Duodenal mucosa (tissue), 2 donors: ENCODE results near the gene SULT1C4.
"Not testable (repeated sequence)": the region's sequence is repeated elsewhere in the genome, so short reads cannot be mapped to it uniquely, and the experiment has no call there.

Experiments used
- H3K27ac ChIP-seq: one replicate; pipeline ENCODE4 v1.7.0; 2013; ENCODE audit warnings: low read depth, low read length
- H3K27me3 ChIP-seq, 2 donors: one replicate each; pipeline ENCODE4 v1.7.0; 2013; ENCODE audit warnings: low read length in 2 of 2, control low read depth in 1 of 2; ENCODE audit not compliant: insufficient read depth in 2 of 2, control insufficient read depth in 1 of 2
- H3K36me3 ChIP-seq, 2 donors: one replicate each; pipeline ENCODE4 v1.7.0; 2013; ENCODE audit warnings: low read length in 2 of 2, control low read depth in 1 of 2; ENCODE audit not compliant: insufficient read depth in 2 of 2, control insufficient read depth in 1 of 2
- H3K4me1 ChIP-seq, 2 donors: one replicate each; pipeline ENCODE4 v1.7.0; 2013; ENCODE audit warnings: low read length in 2 of 2, control low read depth in 1 of 2; ENCODE audit not compliant: insufficient read depth in 2 of 2, control insufficient read depth in 1 of 2
- H3K4me3 ChIP-seq, 2 donors: one replicate each; pipeline ENCODE4 v1.7.0; 2013; ENCODE audit warnings: low read length in 2 of 2, low read depth in 1 of 2
- H3K9ac ChIP-seq, 2 donors: one replicate each; pipeline ENCODE4 v1.7.0; 2013; ENCODE audit warnings: low read length in 2 of 2, low read depth in 1 of 2
- H3K9me3 ChIP-seq, 2 donors: one replicate each; pipeline ENCODE4 v1.7.0; 2013; ENCODE audit warnings: low read length in 2 of 2, control low read depth in 1 of 2; ENCODE audit not compliant: control insufficient read depth in 1 of 2

Gene SULT1C4

DNA sequence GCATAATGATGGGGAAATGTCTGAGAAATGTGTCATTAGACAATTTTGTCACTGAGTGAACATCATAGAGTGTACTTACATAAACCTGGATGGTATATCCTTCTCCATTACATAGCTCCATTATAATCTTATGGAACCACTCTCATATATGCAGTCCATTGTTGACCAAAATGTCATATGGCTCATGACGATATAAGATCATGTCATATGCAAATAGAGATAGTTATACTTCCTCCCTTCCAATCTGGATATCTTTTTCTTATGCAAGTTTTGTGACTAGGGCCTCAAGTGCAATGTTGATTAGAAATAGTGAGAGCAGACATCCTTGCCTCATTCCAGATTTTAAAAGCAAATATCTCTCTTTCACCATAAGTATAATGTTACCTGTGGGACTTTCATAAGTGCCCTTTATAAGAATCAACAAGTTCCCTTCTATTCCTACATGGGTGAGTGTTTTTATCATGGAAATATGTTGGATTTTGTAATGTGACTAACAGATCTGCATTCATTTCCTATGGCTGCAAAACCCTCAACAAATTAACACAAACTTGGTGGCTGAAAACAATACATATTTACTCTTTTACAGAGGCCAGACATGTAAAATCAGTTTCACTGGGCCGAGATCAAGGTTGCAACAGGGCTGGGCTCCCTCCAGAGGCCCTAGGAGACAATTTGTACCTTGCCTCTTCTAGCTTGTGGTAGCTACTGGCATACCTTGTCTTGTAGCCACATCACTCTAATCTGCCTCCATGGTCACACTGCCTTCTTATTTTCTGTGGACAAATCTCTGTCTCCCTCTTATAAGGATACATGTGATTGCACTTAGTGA lies 21.6 kb upstream of the SULT1C4 start:
- H3K27me3 ChIP-seq = no peaks in the 10 kb centered on the region
- H3K27ac ChIP-seq = no peak overlapping the region

DNA sequence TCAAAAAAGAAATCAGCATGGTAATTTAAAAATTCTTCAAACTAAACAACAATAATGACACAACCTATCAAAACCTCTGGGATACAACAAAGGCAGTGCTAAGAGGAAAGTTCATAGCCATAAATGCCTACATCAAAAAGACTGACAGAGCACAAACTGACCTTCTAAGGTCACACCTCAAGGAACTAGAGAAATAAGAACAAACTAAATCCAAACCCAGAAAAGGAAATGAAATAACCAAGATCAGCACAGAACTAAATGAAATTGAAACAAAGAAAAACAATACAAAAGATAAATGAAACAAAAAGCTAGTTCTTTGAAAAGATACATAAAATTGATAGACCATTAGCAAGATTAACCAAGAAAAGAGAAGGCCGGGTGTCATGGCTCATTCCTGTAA lies 18.4 kb upstream of the SULT1C4 start:
- H3K36me3 ChIP-seq, H3K9me3 ChIP-seq, H3K9ac ChIP-seq, H3K27me3 ChIP-seq, H3K4me3 ChIP-seq, H3K27ac ChIP-seq, H3K4me1 ChIP-seq: not testable (repeated sequence)

More for the DNA sequence above, 21.6 kb upstream of the SULT1C4 start:
- Histone ChIP-seq H3K36me3 (no peaks in the 10 kb centered on the region), H3K9me3 (no peaks in the 10 kb centered on the region), H3K4me3 (no peak overlapping the region), H3K4me1 (no peaks in the 10 kb centered on the region), H3K9ac (no peak overlapping the region)

DNA sequence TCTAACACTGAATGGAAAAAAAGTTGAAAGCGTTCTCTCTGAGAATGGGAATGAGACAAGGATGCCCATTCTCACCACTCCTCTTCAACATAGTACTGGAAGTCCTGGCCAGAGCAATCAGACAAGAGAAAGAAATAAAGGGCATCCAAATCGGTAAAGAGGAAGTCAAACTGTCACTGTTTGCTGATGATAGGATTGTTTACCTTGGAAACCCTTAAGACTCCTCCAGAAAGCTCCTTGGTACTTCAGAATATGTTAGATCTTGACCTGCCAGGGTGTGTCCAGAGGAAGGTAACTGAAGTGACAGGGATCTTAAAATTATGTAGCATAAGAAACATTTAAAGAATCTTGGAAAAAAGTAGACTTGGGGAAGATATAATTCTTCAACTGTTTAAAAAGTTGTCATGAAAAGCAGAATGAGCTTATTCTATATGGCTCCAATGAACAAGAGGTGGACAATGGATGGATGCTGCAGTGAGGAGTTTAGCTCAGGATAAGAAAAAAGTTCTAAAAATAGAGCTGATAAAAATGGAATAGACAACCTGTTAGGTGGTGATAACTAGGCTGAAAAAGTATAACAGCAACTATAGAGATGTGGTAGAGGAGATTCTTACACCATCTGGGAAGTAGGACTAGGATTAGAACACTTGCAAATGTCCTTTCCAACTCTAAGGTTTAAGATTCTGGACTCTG lies 16.8 kb upstream of the SULT1C4 start:
- H3K27ac ChIP-seq = no peak overlapping the region
- H3K27me3 ChIP-seq = no peaks in the 10 kb centered on the region
- no peak overlapping the region for H3K9ac ChIP-seq
- peaks cover 0 to 7% of the 10 kb centered on the region in 2 donors for H3K9me3 ChIP-seq
- no peaks in the 10 kb centered on the region for H3K36me3 ChIP-seq
- H3K4me3 ChIP-seq = no peak overlapping the region
- H3K4me1 ChIP-seq = no peaks in the 10 kb centered on the region

DNA sequence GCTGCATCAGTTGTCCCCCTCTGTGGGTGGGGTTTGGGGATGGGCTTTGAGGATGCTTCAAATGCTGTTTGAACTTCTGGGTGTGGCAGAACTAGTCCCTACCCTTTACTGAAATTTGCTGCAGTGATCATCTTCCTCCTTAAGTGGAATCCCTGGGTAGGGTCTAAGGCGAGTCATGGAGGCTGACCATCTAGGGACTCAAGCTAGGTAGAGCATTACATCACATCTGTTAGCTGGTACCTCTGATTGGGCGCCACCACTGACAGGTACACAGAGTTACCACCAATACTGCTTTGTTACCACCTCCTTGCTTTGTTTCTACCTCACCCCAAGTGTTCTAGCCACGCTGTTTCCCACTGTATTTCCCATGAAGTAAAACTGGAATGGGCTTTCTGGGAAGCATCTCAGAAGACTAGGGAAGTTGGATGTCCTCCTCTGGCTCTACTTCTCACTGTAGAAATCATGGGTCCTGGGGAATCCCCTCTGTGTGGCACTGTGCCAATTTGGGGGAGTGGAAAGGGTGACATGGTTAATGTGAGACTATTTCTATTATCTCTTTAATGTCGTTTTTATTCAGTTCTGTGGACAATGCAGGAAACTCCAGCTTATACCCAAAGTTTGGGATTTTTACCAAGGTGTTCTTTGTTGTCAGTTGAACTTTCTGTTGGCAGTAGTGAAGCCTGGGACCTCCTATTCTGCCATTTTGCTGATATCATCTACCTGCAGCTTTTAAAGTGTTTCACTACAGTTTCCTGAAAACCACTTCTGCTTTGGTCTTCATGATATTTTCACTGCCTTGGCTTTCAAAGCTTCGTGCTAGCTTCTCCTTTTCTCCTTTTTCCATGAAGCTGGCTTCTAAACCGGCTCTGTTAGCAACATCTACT lies 14.5 kb upstream of the SULT1C4 start:
- no peak overlapping the region for H3K9ac ChIP-seq
- H3K27ac ChIP-seq = no peak overlapping the region
- no peak overlapping the region for H3K4me3 ChIP-seq
- H3K27me3 ChIP-seq = no peaks in the 10 kb centered on the region
- H3K9me3 ChIP-seq = peaks cover 0 to 7% of the 10 kb centered on the region in 2 donors
- H3K4me1 ChIP-seq = no peaks in the 10 kb centered on the region
- no peaks in the 10 kb centered on the region for H3K36me3 ChIP-seq

DNA sequence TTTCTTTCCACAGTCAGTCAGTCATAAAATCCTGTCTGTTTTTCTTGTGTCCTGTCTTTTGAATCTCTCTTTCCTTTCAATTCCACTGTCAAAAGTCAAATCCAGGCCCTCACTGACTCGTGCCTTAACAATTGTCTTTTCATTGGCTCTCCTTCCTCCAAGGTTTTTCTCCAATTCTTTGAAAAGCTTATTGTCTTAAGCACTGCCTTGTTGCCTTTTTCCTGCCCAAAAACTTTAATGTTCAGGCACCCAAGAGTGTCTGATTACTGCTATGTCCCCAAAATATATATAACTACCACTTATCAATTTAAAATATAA lies 13.9 kb upstream of the SULT1C4 start:
- Histone ChIP-seq H3K36me3 (no peaks in the 10 kb centered on the region), H3K9me3 (peaks cover 0 to 7% of the 10 kb centered on the region in 2 donors), H3K27ac (no peak overlapping the region), H3K4me3 (no peak overlapping the region), H3K27me3 (no peaks in the 10 kb centered on the region), H3K4me1 (no peaks in the 10 kb centered on the region), H3K9ac (no peak overlapping the region)

DNA sequence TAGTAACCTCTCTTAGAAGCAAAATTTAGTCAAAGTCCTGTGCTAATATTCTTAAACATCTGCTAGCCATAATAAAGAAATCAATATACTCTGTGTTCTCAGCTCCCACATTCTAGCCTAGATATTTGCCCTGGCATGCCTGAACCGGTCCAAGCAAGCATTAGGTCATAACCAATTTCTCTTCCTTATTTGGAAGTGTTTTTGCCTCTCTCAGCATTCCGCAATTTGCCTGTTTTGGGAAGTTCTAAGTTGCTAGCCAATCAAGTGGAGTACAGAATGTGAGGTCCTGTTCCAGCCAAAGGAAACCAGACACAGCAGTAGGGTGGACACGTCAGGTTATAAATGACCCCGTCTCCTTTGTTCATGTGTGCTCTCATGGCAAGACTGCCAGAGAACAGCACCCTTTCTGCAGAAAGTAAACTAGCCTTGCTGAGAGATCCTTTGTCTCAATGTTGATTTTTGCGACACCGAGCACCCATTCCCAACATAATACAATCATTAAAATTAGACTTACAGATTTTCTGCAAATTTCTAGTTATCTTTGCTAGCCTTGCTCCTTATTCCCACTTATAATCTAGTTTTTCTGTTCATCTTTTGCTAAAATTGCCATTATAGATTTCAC lies 13.0 kb upstream of the SULT1C4 start:
- Histone ChIP-seq H3K9ac (no peak overlapping the region), H3K36me3 (no peaks in the 10 kb centered on the region), H3K27ac (no peak overlapping the region), H3K4me1 (no peaks in the 10 kb centered on the region), H3K27me3 (no peaks in the 10 kb centered on the region), H3K9me3 (peaks cover 0 to 7% of the 10 kb centered on the region in 2 donors), H3K4me3 (no peak overlapping the region)

DNA sequence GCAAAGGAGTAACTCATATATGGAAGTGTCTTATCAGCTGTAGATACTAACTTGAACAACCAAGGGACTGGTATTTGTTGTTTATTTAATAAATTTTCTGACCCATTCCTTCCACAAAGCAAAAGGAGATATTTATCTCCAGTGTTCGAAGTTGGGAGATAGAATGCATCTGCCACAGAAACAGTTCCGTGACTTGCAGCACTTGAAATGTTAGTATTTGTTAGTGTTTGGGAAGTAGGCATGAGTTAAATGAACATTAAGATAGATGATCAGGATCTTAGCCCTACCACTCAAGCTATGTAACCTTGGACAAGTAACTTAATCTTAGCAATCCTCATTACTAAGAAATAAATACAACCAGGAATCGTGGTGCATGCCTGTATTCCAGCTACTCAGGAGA lies 12.1 kb upstream of the SULT1C4 start:
- Histone ChIP-seq H3K4me3 (no peak overlapping the region), H3K36me3 (no peaks in the 10 kb centered on the region), H3K27ac (no peak overlapping the region), H3K9me3 (peaks cover 0 to 7% of the 10 kb centered on the region in 2 donors), H3K27me3 (no peaks in the 10 kb centered on the region), H3K9ac (no peak overlapping the region), H3K4me1 (peaks cover 0 to 2% of the 10 kb centered on the region in 2 donors)

DNA sequence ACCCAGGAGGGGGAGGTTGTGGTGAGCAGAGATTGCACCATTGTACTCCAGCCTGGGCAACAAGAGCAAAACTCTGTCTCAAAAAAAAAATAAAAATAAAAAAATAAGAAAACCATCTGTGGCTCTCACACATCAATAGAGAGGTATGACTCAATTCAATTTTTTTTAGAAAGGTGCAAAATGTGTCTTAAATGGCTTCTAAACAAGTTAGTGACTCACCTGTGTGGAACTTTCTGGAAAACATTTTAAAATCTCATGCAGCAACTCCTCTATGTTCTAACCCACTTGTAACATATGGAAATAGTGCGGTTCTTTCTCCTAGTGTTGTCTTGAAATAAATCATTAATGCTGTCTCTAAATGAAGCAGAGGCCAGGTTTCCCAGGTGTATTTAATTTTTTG lies 10.7 kb upstream of the SULT1C4 start:
- Histone ChIP-seq H3K9ac (no peak overlapping the region), H3K4me3 (no peak overlapping the region), H3K4me1 (peaks cover 0 to 4% of the 10 kb centered on the region in 2 donors), H3K27me3 (no peaks in the 10 kb centered on the region), H3K36me3 (no peaks in the 10 kb centered on the region), H3K27ac (no peak overlapping the region), H3K9me3 (peaks cover 0 to 7% of the 10 kb centered on the region in 2 donors)

DNA sequence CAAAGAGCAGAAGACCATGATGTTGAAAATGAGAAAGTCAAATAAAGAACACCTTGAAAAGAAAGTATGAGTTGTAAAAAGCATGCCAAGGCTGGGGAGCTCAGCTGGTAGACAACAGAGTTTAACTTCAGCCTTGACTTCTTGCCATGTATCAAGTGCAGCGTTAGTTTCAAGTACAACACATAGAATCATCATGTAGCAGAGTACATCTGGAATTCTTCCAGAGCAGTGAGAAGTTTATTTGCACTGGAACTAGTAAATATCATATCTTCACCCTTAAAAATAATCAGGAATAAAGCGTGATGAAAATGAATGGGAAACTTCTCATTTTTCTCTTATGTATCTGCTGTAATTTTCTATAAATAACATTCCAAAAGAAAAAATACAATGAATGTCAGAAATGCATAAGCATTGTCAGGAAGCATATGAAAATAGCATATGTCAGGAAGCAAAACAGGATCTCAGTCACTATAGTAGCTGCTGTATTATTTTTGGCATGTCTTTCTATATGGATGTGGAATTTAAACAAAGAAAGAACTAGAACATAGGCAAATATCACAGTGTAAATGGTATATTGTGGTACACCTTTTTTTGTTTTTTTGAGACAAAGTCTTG lies 10.1 kb upstream of the SULT1C4 start:
- Histone ChIP-seq H3K9me3 (peaks cover 0 to 7% of the 10 kb centered on the region in 2 donors), H3K27me3 (no peaks in the 10 kb centered on the region), H3K27ac (no peak overlapping the region), H3K4me1 (peaks cover 0 to 4% of the 10 kb centered on the region in 2 donors), H3K4me3 (no peak overlapping the region), H3K36me3 (no peaks in the 10 kb centered on the region), H3K9ac (no peak overlapping the region)
